Kidney (tissue), 14 donors: Measurements from ENCODE around the gene SEC24C. TPM values are rescaled to one million over a fixed set of nuclear protein-coding genes. Genes with fewer than 3 reads are reported as not detected.

Source experiments
- DNase-seq, 5 donors: peaks; one replicate each; pipeline ENCODE4 v3.0.0-alpha.2; 2013 to 2020
- FAIRE-seq: peaks from 2 replicates; lab custom pipeline; 2012; peaks lifted over from hg19 to GRCh38; lab: Jason Lieb, UNC
- H3K27ac ChIP-seq, 2 donors: one replicate each; pipeline ENCODE4 v1.7.0; 2013; ENCODE audit warnings: low read depth in 2 of 2, low read length in 2 of 2, inconsistent platforms in 1 of 2
- H3K27me3 ChIP-seq: one replicate; pipeline ENCODE4 v1.7.1; 2013; ENCODE audit warnings: low read length, inconsistent platforms; ENCODE audit not compliant: control insufficient read depth, insufficient read depth
- H3K36me3 ChIP-seq, 3 donors: one replicate each; pipeline versions ENCODE4 v1.7.0 to v1.7.1; 2013; ENCODE audit warnings: low read length in 3 of 3, control low read depth in 1 of 3, inconsistent platforms in 1 of 3; ENCODE audit not compliant: insufficient read depth in 3 of 3, control insufficient read depth in 2 of 3
- H3K4me1 ChIP-seq, 3 donors: one replicate each; pipeline versions ENCODE4 v1.7.0 to v1.7.1; 2013; ENCODE audit warnings: low read length in 3 of 3, inconsistent platforms in 1 of 3, low read depth in 1 of 3; ENCODE audit not compliant: control insufficient read depth in 2 of 3, insufficient read depth in 2 of 3
- H3K4me3 ChIP-seq, 3 donors: one replicate each; pipeline versions ENCODE4 v1.7.0 to v1.8.1; 2013; ENCODE audit warnings: low read length in 3 of 3, control low read depth in 1 of 3, inconsistent platforms in 1 of 3
- H3K9ac ChIP-seq, 3 donors: one replicate each; pipeline versions ENCODE4 v1.7.0 to v1.7.1; 2013; ENCODE audit warnings: low read length in 3 of 3, control low read depth in 1 of 3, inconsistent platforms in 1 of 3
- H3K9me3 ChIP-seq, 3 donors: one replicate each; pipeline versions ENCODE4 v1.7.0 to v1.7.1; 2013; ENCODE audit warnings: low read length in 3 of 3, control low read depth in 1 of 3, inconsistent platforms in 1 of 3; ENCODE audit not compliant: control insufficient read depth in 2 of 3, insufficient read depth in 1 of 3
- CTCF ChIP-seq: IDR thresholded peaks from 3 replicates; pipeline ENCODE4 v1.5.1; 2012; ENCODE audit warnings: mild to moderate bottlenecking, moderate library complexity, borderline replicate concordance; ENCODE audit not compliant: insufficient read depth; ENCODE audit errors: extremely low read depth
- intact Hi-C: fragments of 100-400 bp; cut with DNase I; formaldehyde crosslinking; loops from one replicate; pipeline ENCODE4 v1.11.1; 2022
- polyA plus RNA-seq: library from polyadenylated mRNA; stranded (reverse); fragments of 350-450 nt; fragmentation: Illumina TruSeq; extraction: RNeasy Lipid Tissue Mini Kit (QIAGEN cat#74804); gene quantifications from one replicate; pipeline ENCODE4 v1.2.3, GENCODE V29; 2014; ENCODE audit warnings: low read depth, low replicate concordance; ENCODE audit not compliant: insufficient read depth
- total RNA-seq: library from RNA; stranded (reverse); fragmentation: NEBNext Ultra II Directional; extraction: Animal tissue kit (Norgen Biotek cat#: 25700); gene quantifications from one replicate; pipeline ENCODE4 v1.2.1, GENCODE V29; 2021
- donor health status: control.
- donor health status: control.
- donor health status: control.
- donor health status: control.
- donor health status: control.
- donor health status: DM: yes; HTN: yes; CAD: no.
- donor health status: Normal renal cell carcinoma (clear cell type).

The SEC24C gene
- total and polyA plus RNA-seq, 2 donors from 2014 or later = 39.2 to 66.9 TPM

GRCh38 chr10:73796766-73797165, 52.6 kb downstream of the SEC24C start:
- FAIRE-seq (no peak), DNase-seq (no peak)
- intact Hi-C loops = no loop called here
- TF ChIP-seq CTCF = no peak
- Histone ChIP-seq H3K4me3 (no peak overlapping the region), H3K9me3 (no peaks in the 10 kb centered on the region), H3K36me3 (peaks cover 11 to 85% (median 55%) of the 10 kb centered on the region in 3 donors), H3K4me1 (peaks cover 0 to 10% (median 2%) of the 10 kb centered on the region in 3 donors), H3K27ac (no peak overlapping the region), H3K9ac (no peak overlapping the region), H3K27me3 (no peaks in the 10 kb centered on the region)

- FAIRE-seq (no peak), DNase-seq (no peak)
- H3K27me3 ChIP-seq = no peaks in the 10 kb centered on the region
- TF ChIP-seq CTCF = no peak
- H3K4me3 ChIP-seq = no peak overlapping the region
- intact Hi-C loops = no loop called here
- no peaks in the 10 kb centered on the region for H3K9me3 ChIP-seq
- H3K9ac ChIP-seq = no peak overlapping the region
- H3K4me1 ChIP-seq = peaks cover 0 to 6% (median 2%) of the 10 kb centered on the region in 3 donors
- peaks cover 11 to 83% (median 58%) of the 10 kb centered on the region in 3 donors for H3K36me3 ChIP-seq
- no peak overlapping the region for H3K27ac ChIP-seq
Observed at GRCh38 chr10:73797324-73798025, 53.3 kb downstream of the SEC24C start.

GRCh38 chr10:73798087-73798486, 53.9 kb downstream of the SEC24C start:
- H3K36me3 ChIP-seq = peaks cover 11 to 83% (median 62%) of the 10 kb centered on the region in 3 donors
- no peak for FAIRE-seq
- intact Hi-C loops = no loop called here
- DNase-seq = no peak
- no peak overlapping the region for H3K9ac ChIP-seq
- H3K27ac ChIP-seq = no peak overlapping the region
- H3K4me1 ChIP-seq = peaks cover 0 to 3% (median 2%) of the 10 kb centered on the region in 3 donors
- H3K9me3 ChIP-seq = no peaks in the 10 kb centered on the region
- no peak for TF ChIP-seq CTCF
- H3K4me3 ChIP-seq = no peak overlapping the region
- H3K27me3 ChIP-seq = no peaks in the 10 kb centered on the region
